Vagina (tissue), 2 donors: ENCODE results near the gene C6orf47. TPM values are rescaled to one million over a fixed set of nuclear protein-coding genes. Genes with fewer than 3 reads are reported as not detected.

Source experiments
- DNase-seq, 2 donors: peaks; one replicate each; pipeline ENCODE4 v3.0.0-alpha.2; 2017; ENCODE audit errors: extremely low spot score in 2 of 2
- H3K27ac ChIP-seq: fragments of 200-600 bp; sonication (generic); one replicate; pipeline ENCODE4 v1.5.1; 2019
- H3K27me3 ChIP-seq: fragments of 200-600 bp; sonication (generic); one replicate; pipeline ENCODE4 v1.5.1; 2019
- H3K36me3 ChIP-seq, 2 donors: fragments of 200-600 bp; sonication (generic); one replicate each; pipeline ENCODE4 v1.5.1; 2017 to 2019
- H3K4me1 ChIP-seq: fragments of 200-600 bp; sonication (generic); one replicate; pipeline ENCODE4 v1.5.1; 2019
- H3K4me3 ChIP-seq, 2 donors: fragments of 200-600 bp; sonication (generic); 1 replicate in 1 of 2; 2 replicates in 1 of 2; pipeline ENCODE4 v1.5.1; 2016 to 2019
- H3K9me3 ChIP-seq: fragments of 200-600 bp; sonication (generic); one replicate; pipeline ENCODE4 v1.5.1; 2019
- CTCF ChIP-seq, 3 experiments: fragments of 450-650 bp in 2 of 3; fragments of 200-600 bp in 1 of 3; sonication (generic) in 1 of 3; IDR thresholded peaks; one replicate each; pipeline ENCODE4 v1.5.1; 2017 to 2019; ENCODE audit warnings: antibody characterized with exemption in 3 of 3, mild to moderate bottlenecking in 2 of 3, moderate library complexity in 2 of 3
- POLR2A ChIP-seq, 2 donors: fragments of 450-650 bp; IDR thresholded peaks; one replicate each; pipeline ENCODE4 v1.6.1; 2017; ENCODE audit warnings: antibody characterized with exemption in 2 of 2, mild to moderate bottlenecking in 2 of 2, moderate library complexity in 2 of 2
- POLR2AphosphoS5 ChIP-seq, 2 donors: sonication (generic); formaldehyde crosslinking; IDR thresholded peaks; one replicate each; pipeline ENCODE4 v1.9.0; 2017; ENCODE audit warnings: antibody characterized with exemption in 2 of 2, mild to moderate bottlenecking in 2 of 2, low read depth in 1 of 2; ENCODE audit not compliant: insufficient read depth in 1 of 2
- intact Hi-C: fragments of 100-400 bp; cut with DNase I; formaldehyde crosslinking; loops from one replicate; pipeline ENCODE4 v1.15.1; 2023
- total RNA-seq: library from RNA; depleted of rRNA; stranded (reverse); fragments of >200 nt; gene quantifications from one replicate; pipeline ENCODE4 v1.2.3, GENCODE V29; 2016

The C6orf47 gene
- total RNA-seq, 1 donor from 2014 or later = 15.2 TPM

DNA sequence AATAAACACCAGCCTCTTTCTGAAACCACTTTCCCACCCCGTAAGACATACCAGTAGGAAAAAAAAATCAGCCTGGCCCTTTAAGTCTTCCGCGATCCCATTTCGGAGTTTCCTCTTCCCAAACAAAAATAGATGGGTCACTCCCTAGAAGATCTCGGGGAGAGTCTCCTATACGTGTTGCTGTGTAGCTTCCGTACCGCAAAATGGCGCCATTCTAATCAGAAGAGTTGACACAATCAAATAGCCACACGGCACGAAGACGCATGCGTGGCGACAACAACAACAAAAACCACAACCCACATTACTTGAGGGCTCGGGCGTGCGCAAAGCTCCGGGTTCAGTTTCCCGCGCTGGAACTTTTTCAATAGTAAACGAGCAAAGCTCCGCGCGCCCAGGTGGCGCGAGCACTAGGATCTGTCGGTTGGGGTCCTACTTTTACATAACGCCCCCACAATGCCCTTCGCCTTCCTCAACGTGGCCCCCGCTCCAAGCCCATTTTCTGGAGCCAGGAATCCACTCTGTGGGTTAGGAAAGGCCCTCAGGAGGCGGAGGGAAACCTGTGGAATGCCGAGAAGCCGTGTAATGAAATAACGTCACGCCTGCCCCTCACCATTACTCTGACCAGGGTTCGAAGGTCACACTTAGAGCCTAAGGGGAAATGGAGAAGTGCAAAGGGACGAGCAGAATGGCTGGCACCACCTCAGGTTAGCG, 4.4 kb upstream of the C6orf47 start, which contains the start of gene GPANK1:
GPANK1 (minus strand) TSS at position 208 of the 711 bp plus-strand sequence. CDS start 519 bp downstream, outside the sequence.
- peaks cover 0 to 40% of the 10 kb centered on the region in 2 donors for H3K36me3 ChIP-seq
- H3K4me3 ChIP-seq = peak within 1 kb of the TSS; percentile 79 to 95
- H3K27ac ChIP-seq = peak within 1 kb of the TSS; percentile 95
- intact Hi-C loops = no loop called here
- DNase-seq = peak in 1 of 2 donors; percentile 96
- H3K4me1 ChIP-seq = peaks cover 63% of the 10 kb centered on the region
- no peaks in the 10 kb centered on the region for H3K27me3 ChIP-seq
- peak in 1 of 2 donors; percentile 98 for TF ChIP-seq POLR2AphosphoS5 (IDR thresholded peaks at IDR 0.05; ENCODE audit: insufficient read depth in 1 of 2, low read depth in 1 of 2)
- no peak for TF ChIP-seq CTCF (IDR thresholded peaks at IDR 0.05)
- TF ChIP-seq POLR2A (IDR thresholded peaks at IDR 0.05) = peak in 1 of 2 donors; percentile 60
- H3K9me3 ChIP-seq = no peaks in the 10 kb centered on the region

DNA sequence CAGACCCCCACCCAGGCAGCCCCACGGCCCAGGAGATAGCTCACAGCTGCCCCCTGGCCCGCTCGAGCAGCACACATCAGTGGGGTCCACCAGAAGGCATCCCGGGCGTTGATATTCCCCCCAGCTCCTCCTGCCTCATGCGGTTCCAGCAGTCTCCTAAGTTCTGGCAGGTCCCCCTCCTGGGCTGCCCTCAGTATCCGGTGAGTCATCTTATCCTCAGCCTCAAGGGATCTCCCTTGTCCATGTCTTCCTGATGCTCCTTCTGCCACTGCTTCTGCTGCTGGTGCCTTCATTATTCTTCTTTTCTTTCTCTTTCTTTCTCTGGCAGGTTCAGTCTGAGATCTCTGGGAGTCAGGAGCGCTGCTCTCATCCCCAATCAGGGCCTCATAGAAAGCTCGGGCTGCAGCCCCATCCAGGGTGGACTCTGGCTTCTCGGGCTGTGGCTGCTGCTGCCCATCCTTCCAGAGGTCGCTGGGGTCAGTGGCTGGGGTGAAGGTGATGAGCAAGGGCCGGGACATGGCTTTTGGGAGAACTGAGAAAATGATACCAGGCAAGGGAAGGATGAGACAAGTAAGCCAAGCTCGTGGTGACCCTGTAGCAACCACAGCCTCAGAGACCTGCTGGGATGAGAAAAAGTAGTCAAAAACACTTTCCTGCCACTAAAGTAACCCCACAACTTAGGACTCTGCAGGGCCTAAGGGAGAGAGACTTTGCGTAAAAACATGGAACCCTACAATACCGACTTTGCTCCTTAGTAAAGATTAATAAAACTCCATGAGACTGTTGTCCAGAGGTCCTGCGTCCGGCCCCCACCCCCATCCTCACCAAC, 3.6 kb upstream of the C6orf47 start:
- no peak for DNase-seq

DNA sequence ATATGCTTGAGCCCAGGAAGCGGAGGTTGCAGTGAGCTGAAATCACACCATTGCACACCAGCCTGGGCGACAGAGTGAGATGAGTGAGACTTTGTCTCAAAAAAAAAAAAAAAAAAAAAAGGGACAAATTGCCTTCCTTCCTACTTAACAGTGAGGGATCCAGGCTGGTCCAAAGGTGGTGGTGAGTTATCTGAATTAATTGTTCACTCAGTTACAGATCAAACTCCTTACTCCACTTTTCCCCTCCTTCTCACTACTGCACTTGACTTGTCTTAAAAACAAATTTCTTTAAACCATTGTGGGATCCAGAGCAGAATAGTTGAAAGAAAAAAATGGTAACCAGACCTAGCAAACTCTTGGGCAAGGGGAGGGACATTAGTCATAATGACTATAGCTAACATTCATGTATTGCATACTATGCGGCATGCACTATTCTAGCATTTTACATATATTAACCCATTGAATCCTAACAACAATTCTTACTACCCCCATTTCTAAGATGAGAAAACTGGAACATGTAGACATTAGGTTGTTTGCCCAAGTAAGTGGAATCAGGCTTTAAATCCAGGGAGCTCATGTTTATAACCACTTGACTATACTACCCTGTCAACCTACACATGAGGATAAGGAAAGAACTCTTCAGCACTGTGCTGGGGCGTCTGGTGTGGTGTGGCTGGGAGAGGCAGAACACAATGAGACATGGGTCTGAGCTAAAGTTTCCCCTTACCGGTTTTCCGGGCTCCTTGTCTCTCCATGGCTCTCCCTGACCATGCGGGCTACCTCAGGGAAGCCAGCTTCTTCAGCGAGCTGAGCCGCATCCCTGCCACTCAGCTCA, 2.8 kb upstream of the C6orf47 start:
- TF ChIP-seq POLR2AphosphoS5 (IDR thresholded peaks at IDR 0.05; ENCODE audit: insufficient read depth in 1 of 2, low read depth in 1 of 2) (no peak), CTCF (IDR thresholded peaks at IDR 0.05) (no peak), POLR2A (IDR thresholded peaks at IDR 0.05) (no peak)
- intact Hi-C loops = no loop called here
- Histone ChIP-seq H3K4me3 (peak overlapping the region; percentile 79 to 95), H3K36me3 (peaks cover 0 to 24% of the 10 kb centered on the region in 2 donors), H3K4me1 (peaks cover 75% of the 10 kb centered on the region), H3K27me3 (no peaks in the 10 kb centered on the region), H3K27ac (peak overlapping the region; percentile 95), H3K9me3 (no peaks in the 10 kb centered on the region)
- no peak for DNase-seq

More for the DNA sequence above, 3.6 kb upstream of the C6orf47 start:
- TF ChIP-seq POLR2AphosphoS5 (IDR thresholded peaks at IDR 0.05; ENCODE audit: insufficient read depth in 1 of 2, low read depth in 1 of 2) = peak; percentile 24 to 50
- no peak for TF ChIP-seq POLR2A (IDR thresholded peaks at IDR 0.05)
- Histone ChIP-seq H3K4me3 (peak overlapping the region; percentile 79 to 95), H3K4me1 (peaks cover 71% of the 10 kb centered on the region), H3K27ac (peak overlapping the region; percentile 95), H3K27me3 (no peaks in the 10 kb centered on the region), H3K36me3 (peaks cover 0 to 32% of the 10 kb centered on the region in 2 donors), H3K9me3 (no peaks in the 10 kb centered on the region)
- intact Hi-C loops = no loop called here

DNA sequence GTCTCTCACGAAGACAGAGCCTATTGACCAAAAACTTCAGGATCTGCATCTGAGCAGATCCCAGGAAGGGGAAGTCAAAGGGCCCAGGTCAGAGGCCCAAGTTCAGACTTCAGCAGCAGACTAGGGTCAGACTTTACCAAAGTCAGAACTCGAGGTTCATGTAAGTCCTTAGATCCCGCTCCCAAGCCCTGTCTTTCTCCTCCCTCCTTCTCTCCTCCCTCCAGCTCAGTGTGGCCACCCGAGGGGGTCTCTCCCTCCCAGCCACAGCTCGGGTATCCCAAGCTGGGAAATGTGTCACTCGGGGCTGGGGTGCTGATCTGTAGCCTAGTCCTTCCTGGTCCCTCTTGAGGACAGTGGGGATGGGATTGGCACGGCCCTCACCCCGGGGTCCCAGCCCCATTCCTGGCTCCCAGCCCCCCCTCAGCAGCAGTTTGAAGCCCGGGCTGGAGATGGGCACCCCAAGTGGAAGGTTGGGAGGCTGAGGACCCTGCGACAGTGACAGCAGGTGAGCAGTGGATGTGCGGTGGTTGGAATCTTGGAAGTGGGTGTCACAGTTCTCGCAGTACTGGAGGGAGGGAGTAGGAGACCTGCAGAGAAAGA, 1.6 kb upstream of the C6orf47 start:
- intact Hi-C loops = no loop called here
- Histone ChIP-seq H3K4me3 (no peak overlapping the region), H3K4me1 (peaks cover 72% of the 10 kb centered on the region), H3K9me3 (no peaks in the 10 kb centered on the region), H3K36me3 (peaks cover 0 to 14% of the 10 kb centered on the region in 2 donors), H3K27ac (peak overlapping the region; percentile 95), H3K27me3 (no peaks in the 10 kb centered on the region)
- TF ChIP-seq POLR2AphosphoS5 (IDR thresholded peaks at IDR 0.05; ENCODE audit: insufficient read depth in 1 of 2, low read depth in 1 of 2) = no peak
- TF ChIP-seq POLR2A (IDR thresholded peaks at IDR 0.05) = no peak
- TF ChIP-seq CTCF (IDR thresholded peaks at IDR 0.05) = no peak
- DNase-seq = no peak
